GM10847 (cell line): Measurements from ENCODE around the gene BLMH.

Experiments
- POLR2A ChIP-seq: IDR thresholded peaks from 2 replicates; pipeline ENCODE4 v1.6.1; 2011; ENCODE audit not compliant: insufficient read length; ENCODE audit errors: extremely low read depth

The BLMH gene

DNA sequence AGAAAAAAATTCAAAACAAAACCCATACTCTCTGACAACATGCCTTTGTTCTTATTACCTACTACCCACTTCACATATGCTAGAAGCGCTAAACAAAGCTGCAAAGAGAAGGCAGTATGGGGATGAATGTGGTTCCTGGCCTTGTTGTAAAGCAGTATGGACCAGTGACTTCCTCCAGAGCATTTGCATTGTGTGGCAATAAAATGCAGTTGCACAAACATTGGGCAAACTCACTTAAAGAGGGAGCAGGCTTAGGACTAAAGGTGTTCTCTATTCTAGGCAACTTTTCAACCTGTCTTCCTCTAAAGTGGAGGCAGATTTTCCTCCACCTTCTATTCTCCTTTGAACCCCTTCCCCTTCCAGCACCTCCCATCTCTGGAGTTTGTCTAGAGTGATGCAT lies 25.0 kb upstream of the BLMH start:
- no peak for TF ChIP-seq POLR2A

DNA sequence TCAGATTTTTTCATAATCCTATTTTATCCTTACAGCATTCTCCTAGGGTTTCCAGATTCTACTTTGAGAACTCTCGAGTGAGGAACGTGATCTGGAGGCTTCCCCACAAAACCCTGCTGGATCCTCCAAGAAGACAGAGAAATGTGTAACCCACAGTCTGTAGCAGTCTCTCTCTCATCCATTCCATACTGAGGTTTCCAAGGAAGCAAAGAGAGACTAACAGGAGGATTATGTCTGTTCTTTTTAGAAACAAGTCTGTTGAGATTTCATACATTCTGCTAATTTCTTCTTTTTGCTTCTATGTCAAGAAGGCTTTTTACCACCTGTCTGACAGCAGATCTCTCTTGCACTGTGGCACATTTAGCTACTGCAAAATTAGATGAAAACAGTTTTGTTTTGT lies 23.4 kb upstream of the BLMH start:
- TF ChIP-seq POLR2A = no peak

DNA sequence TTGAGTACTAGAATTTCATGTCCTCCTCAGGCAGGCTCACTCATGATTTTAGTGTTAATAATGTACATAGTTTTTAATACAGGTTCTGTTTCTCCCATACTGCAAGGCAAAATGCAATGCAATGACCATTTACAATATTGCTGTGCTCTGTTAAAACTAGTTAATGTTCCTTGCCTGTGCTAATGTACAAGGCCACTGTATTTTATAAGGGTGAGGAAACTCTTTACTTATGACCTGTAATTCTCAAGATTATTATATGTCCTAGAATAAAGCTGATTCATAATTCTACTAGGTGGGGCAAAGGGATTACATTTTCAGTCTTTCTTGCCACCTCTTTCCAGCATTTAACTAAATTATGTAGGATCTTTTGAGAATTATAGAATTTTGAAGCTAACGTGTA lies 22.7 kb upstream of the BLMH start:
- TF ChIP-seq POLR2A = no peak

DNA sequence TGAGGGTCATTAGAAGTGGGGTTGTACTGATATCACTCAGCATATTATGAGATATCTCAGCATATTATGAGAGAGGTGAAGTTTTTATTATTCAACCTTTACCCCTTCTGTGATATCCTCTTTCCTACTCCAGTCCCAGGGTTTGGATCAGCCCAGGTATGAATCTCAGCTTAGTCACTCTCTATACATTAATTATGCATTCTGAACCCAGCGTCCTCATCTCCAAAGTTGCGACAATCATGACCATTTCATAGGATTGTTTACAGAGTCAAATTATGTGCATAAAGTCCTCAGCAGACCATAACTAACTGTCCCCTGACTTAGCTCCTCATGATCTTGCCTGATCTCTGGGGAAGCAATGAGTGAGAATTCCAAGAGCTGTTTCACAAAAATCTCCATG lies 20.5 kb upstream of the BLMH start:
- no peak for TF ChIP-seq POLR2A

DNA sequence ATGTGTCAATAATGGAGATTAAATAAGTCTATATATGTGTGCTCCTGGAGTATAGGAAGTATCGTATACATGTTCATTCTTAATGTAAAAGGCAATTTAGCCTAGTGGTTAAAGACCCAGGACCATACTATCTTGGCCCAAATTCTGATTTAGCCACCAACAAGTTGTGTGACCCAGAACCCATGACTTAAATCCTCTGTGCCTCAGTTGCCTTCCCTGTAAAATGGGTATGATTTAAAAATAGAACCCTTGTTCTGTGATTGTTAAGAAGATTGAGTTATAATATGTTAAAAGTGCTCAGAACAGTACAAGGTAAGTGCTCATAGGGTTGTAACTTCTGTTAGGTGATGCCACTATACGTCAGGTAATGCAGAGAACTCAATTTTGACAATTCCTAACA lies 18.8 kb upstream of the BLMH start:
- TF ChIP-seq POLR2A = no peak

DNA sequence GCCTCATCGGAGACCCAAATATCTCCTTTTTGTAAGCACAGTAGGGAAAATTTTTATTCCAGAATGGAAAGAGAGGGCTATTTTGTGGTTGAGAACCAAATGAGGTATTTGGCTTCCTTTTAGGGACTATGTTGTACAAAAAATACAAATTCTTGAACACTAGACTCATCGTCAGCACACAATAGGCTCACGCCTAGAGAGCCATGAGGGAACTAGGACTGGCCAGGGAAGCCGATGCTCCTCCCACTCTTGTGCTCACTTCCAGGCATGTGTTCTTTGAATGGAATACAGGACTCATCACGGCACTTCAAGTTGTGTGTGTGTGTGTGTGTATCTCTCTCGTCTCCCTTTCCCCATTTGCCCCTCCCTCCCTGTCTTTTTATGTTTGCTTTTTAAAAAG lies 17.8 kb upstream of the BLMH start:
- no peak for TF ChIP-seq POLR2A

DNA sequence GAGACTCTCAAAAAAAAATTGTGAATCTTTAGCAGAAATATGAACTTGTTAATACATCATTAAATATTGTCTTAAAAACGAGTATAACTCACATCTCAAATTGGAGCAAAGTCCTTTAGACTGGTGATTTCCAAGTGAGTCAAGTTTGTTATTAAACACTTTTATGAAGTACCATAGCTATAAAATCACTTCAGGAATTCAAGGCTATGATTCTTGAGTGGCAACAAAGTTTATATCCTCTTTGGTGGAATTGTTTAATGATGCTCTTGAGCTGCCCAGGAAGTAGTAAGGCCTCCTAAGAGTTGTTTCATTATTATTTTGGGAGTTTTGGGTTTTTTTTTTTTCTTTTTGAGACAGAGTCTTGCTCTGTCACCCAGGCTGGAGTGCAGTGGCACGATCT lies 16.7 kb upstream of the BLMH start:
- TF ChIP-seq POLR2A = no peak

DNA sequence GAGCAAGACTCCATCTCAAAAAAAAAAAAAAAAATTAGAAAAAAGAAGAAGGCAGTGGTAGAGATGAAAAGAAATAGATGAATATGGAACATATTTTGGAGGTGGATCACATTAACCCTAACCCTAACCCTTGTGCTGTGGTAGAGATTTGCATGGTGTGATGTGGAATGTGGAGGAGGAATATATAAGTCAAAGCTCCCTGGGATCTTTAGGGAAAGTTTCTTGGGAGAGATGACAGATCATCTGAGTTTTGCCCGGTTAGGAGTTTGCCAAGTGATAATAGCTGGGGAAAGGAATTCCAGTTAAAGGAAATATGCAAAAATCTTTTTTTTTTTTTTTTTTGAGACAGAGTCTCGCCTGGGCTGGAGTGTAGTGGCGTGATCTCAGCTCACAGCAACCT lies 13.0 kb upstream of the BLMH start:
- TF ChIP-seq POLR2A = no peak

DNA sequence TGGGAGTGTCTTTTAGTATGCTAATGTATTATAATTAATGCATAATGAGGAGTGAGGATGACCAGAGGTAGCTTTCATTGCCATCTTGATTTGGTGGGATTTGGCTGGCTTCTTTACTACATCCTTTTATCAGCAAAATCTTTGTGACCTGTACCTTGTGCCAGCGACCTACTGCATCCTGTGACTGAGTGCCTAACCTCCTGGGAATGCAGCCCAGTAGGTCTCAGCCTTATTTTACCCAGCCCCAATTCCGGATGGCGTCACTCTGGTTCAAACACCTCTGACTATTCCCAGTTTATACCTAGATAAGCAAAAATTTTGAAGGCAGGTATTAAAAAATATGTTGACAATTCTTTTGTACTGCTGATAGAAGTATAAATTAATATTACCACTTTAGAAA lies 10.5 kb upstream of the BLMH start:
- no peak for TF ChIP-seq POLR2A

DNA sequence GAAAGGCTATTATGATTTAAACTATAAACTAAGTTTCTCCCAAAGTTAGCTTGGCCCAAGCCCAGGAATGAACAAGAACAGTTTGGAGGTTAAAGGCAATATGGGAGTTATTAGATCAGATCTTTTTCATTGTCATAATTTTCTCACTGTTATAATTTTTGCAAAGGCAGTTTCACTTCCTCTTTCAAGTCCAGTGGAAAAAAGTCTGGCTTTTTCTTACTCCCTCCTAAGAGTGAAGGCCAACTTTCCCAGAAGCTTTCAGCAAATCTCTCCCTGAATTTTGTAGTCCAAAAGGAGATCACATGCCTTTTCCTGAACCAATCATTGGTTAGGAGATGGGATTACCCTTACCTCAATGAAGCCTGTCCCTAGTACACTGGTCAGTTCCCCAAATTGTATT lies 9.1 kb upstream of the BLMH start:
- TF ChIP-seq POLR2A = no peak

DNA sequence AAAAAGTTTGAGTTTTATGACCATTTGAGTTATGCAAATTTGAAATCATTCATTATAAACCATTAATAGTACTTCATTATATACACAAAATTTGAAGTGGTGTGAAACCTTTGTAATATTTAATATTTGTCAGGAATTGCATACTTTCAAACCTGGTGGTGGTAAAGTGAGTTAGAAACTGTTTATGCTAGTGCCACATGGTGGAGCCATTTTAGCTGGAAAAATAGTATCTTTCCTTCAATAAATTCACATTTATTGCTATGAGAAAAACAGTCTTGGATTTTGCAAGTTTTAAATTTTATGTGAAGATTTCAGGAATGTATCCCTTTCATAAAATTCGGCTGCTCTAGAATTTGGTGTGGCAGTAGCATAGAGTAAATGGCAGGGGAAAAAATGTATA lies 7.3 kb upstream of the BLMH start:
- TF ChIP-seq POLR2A = no peak

DNA sequence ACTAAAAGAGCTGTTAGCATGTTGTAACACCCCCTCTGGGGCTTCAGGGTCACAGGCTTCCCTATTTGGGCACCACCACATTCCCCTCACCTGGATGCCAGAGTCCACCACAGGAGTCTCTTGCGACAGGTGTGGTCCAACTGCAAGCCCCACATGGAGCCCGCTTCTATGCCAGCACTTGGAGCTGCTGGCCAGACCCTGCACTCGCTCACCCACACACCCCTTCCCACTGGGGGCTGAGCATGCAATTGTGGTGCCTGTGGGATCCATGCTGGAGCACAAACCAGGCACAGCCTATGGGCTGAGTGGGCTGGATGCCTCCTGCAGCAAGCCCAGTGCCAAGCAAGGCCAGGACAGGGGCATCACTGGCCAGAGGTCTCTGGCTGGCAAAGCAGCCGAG lies 6.0 kb upstream of the BLMH start:
- no peak for TF ChIP-seq POLR2A

DNA sequence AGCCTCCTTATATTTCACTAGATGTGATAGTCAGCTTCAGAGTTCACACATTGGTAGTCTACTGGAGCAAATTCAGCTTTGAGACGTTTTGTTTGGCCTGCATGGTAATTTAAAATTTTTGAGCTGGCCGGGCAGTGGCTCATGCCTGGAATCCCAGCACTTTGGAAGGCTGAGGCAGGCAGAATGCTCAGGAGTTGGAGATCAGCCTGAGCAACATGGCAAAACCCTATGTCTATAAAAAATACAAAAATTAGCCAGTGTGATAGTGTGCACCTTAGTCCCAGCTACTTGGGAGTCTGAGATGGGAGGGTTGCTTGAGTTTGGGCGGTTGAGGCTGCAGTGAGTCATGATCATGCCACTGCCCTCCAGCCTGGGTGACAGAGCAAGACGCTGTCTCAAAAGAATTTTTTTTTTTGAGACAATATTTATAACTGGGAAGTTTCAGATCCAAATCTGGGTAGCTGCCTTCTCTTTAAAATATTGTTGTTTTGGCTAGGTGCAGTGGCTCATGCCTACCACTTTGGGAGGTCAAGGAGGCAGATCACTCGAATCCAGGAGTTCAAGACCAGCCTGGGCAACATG lies 4.8 kb upstream of the BLMH start:
- TF ChIP-seq POLR2A = no peak

DNA sequence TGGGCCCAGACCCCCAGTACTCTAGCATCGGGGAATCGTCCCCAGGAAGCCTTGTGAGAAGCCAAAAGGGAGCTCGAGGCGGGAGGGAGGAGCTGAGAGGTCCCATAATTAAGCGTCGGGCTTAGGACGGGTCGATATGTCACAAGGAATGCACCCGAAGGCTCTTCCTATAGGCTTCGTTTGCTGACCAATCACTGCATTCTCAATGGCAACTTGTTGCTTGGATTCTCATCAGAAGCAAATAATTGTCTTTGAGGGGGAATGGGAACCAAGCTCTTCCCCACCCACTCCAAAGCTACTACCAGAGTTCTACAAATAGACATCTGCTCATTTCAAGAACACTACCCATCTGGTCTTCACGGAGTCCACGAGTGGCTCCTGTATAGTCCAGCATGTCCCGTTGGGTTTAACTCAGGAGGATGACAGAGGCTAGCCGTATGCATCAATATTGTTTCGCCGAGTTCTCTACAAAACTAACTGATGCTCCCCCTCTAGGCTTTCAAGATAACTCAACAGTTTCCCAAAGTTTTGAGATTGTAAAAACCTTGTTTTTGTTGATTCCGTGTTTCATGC lies 628 bp upstream of the BLMH start:
- TF ChIP-seq POLR2A = no peak

DNA sequence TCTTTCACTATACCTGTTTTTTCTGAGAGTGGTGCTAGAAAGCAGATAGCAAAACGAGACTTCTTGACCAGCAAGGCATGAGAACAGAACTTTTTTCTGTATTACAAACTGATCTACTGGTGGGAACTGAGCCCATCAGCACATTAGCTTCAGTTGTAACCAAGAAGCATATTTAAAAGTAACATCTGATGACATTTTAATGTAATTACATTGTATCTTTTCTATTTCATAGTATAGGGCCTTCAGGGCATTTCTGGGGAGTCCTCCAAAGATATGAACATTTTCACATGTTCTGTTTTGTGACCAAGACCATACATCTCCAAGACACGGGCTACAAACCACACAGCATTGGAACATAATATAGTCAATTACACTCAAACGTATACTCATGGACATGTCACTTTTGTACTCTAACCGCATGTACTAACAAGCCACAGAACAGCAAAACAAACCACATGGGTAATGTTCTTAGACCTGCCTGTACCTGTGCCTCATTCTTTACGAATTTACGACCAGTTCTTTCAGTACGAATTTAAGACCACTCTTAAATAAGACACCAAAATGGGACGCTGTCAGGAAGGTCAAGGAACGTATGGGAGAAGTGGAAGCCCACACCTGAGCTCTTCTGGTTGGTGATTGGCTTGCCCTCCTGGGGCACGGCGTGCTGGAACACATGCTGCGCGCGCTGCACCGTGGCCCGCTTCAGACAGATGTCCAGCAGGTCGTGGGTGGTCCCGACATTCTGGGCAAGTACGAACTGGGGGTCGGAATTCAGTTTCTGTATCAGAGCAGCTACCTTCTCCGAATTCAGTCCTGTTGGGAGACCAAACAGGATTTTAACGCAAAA lies 825 bp downstream of the BLMH start:
- TF ChIP-seq POLR2A = no peak

DNA sequence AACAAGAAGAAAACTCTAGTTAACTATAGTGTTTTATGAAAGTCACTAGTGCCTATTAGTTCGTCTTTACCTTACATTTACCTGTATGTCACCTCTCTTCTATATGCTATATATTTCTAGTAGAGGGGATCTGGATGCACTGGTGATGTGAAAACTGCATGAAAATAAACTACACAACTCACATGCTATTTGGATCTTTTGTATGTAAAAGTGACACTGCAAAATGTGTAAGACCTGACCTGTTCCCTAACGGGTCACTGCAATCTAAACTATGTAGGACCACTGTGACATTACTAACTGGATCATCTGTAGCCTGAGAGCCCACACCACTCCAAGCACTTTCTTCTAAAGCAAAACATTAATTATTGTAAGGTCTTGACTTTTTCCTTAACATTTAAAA lies 1.7 kb downstream of the BLMH start:
- no peak for TF ChIP-seq POLR2A

DNA sequence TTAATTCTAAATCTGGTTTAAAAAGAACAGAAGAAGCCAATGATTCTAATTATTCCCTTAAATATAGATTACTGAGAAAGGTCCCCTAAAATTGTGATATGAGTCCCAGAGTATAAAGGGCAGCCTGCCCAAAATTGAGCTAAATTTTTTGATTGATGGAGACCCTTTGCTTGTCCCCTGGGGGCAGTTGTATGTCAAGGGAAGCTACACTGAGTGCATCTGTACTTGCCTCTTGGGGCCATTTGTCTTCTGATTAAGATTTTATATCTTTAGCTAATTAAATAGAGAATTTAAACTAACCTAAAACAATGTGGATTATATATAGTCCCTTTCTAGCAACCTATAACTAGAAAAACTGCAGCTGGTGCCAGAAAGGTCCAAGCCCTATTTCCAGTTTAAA lies 12.6 kb downstream of the BLMH start:
- no peak for TF ChIP-seq POLR2A
